ENCODE measurements around the gene C21orf58. TPM values are rescaled to one million over a fixed set of nuclear protein-coding genes. Genes with fewer than 3 reads are reported as not detected.

The C21orf58 gene
- total RNA-seq, 6 experiments from 2014 or later, result 1.00 to 2.4 (median 1.4) TPM

GRCh38 chr21:46317710-46318463 lies 5.8 kb downstream of the C21orf58 start:
- Histone ChIP-seq H3K4me1 (peaks cover 0 to 8% (median 3%) of the 10 kb centered on the region in 4 donors), H3K36me3 (no peaks in the 10 kb centered on the region), H3K9me3 (no peaks in the 10 kb centered on the region), H3K4me3 (no peak overlapping the region), H3K27ac (no peak overlapping the region), H3K27me3 (no peaks in the 10 kb centered on the region)
- no peak for TF ChIP-seq POLR2A (IDR thresholded peaks at IDR 0.05)
- no peak for TF ChIP-seq CTCF (IDR thresholded peaks at IDR 0.05)
- ATAC-seq, result no peak
- DNase-seq, result no peak
- intact Hi-C loops (cut with DNase I), result no loop called here
- no CpG with 5 or more reads among the region's 20 CpGs for WGBS (ENCODE audit: insufficient coverage, low coverage, low lambda C conversion rate, missing lambda C conversion rate)

GRCh38 chr21:46316708-46317324 lies 6.9 kb downstream of the C21orf58 start:
- Histone ChIP-seq H3K4me1 (no peaks in the 10 kb centered on the region), H3K27ac (no peak overlapping the region), H3K9me3 (no peaks in the 10 kb centered on the region), H3K27me3 (no peaks in the 10 kb centered on the region), H3K4me3 (no peak overlapping the region), H3K36me3 (no peaks in the 10 kb centered on the region)
- no peak for TF ChIP-seq POLR2A (IDR thresholded peaks at IDR 0.05)
- TF ChIP-seq CTCF (IDR thresholded peaks at IDR 0.05), result no peak
- DNase-seq (no peak), ATAC-seq (no peak)
- 95% methylated on average over 6 of the region's 14 CpGs for WGBS (ENCODE audit: insufficient coverage, low coverage, low lambda C conversion rate, missing lambda C conversion rate)
- intact Hi-C loops (cut with DNase I), result no loop called here

GRCh38 chr21:46314441-46315020 lies 9.1 kb downstream of the C21orf58 start:
- H3K4me3 ChIP-seq, result no peak overlapping the region
- intact Hi-C loops (cut with DNase I), result no loop called here
- WGBS (ENCODE audit: insufficient coverage, low coverage, low lambda C conversion rate, missing lambda C conversion rate), result 99% methylated on average over 8 of the region's 22 CpGs
- no peaks in the 10 kb centered on the region for H3K27me3 ChIP-seq
- H3K36me3 ChIP-seq, result no peaks in the 10 kb centered on the region
- no peaks in the 10 kb centered on the region for H3K9me3 ChIP-seq
- DNase-seq, result no peak
- no peak overlapping the region for H3K27ac ChIP-seq
- no peaks in the 10 kb centered on the region for H3K4me1 ChIP-seq
- no peak for TF ChIP-seq POLR2A (IDR thresholded peaks at IDR 0.05)
- TF ChIP-seq CTCF (IDR thresholded peaks at IDR 0.05), result no peak
- ATAC-seq, result no peak

GRCh38 chr21:46312949-46313348 lies 10.7 kb downstream of the C21orf58 start:
- no peak for TF ChIP-seq CTCF (IDR thresholded peaks at IDR 0.05)
- no peak for TF ChIP-seq POLR2A (IDR thresholded peaks at IDR 0.05)
- Histone ChIP-seq H3K9me3 (no peaks in the 10 kb centered on the region), H3K27ac (no peak overlapping the region), H3K36me3 (no peaks in the 10 kb centered on the region), H3K4me3 (no peak overlapping the region), H3K27me3 (no peaks in the 10 kb centered on the region), H3K4me1 (no peaks in the 10 kb centered on the region)
- ATAC-seq (no peak), DNase-seq (no peak)
- intact Hi-C loops (cut with DNase I), result no loop called here
- WGBS (ENCODE audit: insufficient coverage, low coverage, low lambda C conversion rate, missing lambda C conversion rate), result 94% methylated on average over 5 of the region's 5 CpGs
